K562 (cell line): ENCODE data around the gene MYOM1. TPM values are rescaled to one million over a fixed set of nuclear protein-coding genes. Genes with fewer than 3 reads are reported as not detected.

Experiments
- ATAC-seq: fragments of 200-7000 bp; cut with Tn5 transposase; 3 replicates; pipeline ENCODE4 v1.9.1; 2020; ENCODE audit warnings: moderate library complexity
- BruUV-seq: library from RNA; stranded (reverse); fragments of 400-500 nt; replicated peaks from 2 replicates; lab custom pipeline; 2021; lab: Mats Ljungman, UMichigan
- CTCF ChIA-PET: fragments of 300-600 bp; formaldehyde crosslinking; extraction: SDS; loops from one replicate; lab custom pipeline; 2021; ENCODE audit warnings: low intra/inter-chr PET ratio; lab: Yijun Ruan, JAX
- POLR2A ChIA-PET: fragments of 300-600, 350-650 bp; sonication (Branson Sonifier 250); formaldehyde crosslinking; extraction: SDS; loops from one replicate; lab custom pipeline; 2021; ENCODE audit warnings: antibody characterized with exemption, inconsistent platforms; lab: Yijun Ruan, JAX
- DNase-seq, 4 experiments: peaks; one replicate each; pipeline versions ENCODE4 v3.0.0 to v3.0.0-alpha.2; 2011 to 2018; ENCODE audit warnings: low spot score in 3 of 4, mixed read lengths in 3 of 4; ENCODE audit errors: extremely low read depth in 1 of 4
- FAIRE-seq: peaks from 2 replicates; lab custom pipeline; 2011; peaks lifted over from hg19 to GRCh38; lab: Jason Lieb, UNC
- H2AFZ ChIP-seq: 2 replicates; pipeline ENCODE4 v1.6.0; 2011; ENCODE audit warnings: low read depth, low read length, control low read depth, inconsistent platforms
- H3K27ac ChIP-seq: fragments of 200-600 bp; 3 replicates; pipeline ENCODE4 v1.8.0; 2011; ENCODE audit warnings: low read depth, mild to moderate bottlenecking, control low read depth, inconsistent platforms, low read length, moderate library complexity, mixed read lengths; ENCODE audit errors: extremely low read depth
- H3K27me3 ChIP-seq, 2 experiments: fragments of 300-600 bp in 1 of 2; 2 replicates in 1 of 2; 3 replicates in 1 of 2; pipeline versions ENCODE4 v1.6.0 to v1.8.0; 2011; ENCODE audit warnings: inconsistent platforms in 2 of 2, low read length in 2 of 2, mild to moderate bottlenecking in 1 of 2, mixed read lengths in 1 of 2, moderate library complexity in 1 of 2; ENCODE audit not compliant: control insufficient read depth in 2 of 2, insufficient read depth in 2 of 2
- H3K36me3 ChIP-seq: fragments of 300-600 bp; 3 replicates; pipeline ENCODE4 v1.8.0; 2011; ENCODE audit warnings: mild to moderate bottlenecking, low read length, inconsistent platforms; ENCODE audit not compliant: control insufficient read depth, insufficient read depth
- H3K4me1 ChIP-seq, 2 experiments: fragments of 200-600 bp in 1 of 2; replicated peaks in 1 of 2; 2 replicates in 1 of 2; 3 replicates in 1 of 2; pipeline versions ENCODE4 v1.5.1 to v1.8.0; 2011; ENCODE audit warnings: inconsistent platforms in 2 of 2, low read length in 2 of 2, mild to moderate bottlenecking in 1 of 2, mixed read lengths in 1 of 2, moderate library complexity in 1 of 2; ENCODE audit not compliant: control insufficient read depth in 2 of 2, insufficient read depth in 2 of 2
- H3K4me2 ChIP-seq: 2 replicates; pipeline ENCODE4 v1.6.1; 2011; ENCODE audit warnings: low read length, control low read depth, inconsistent platforms, mixed read lengths; ENCODE audit not compliant: insufficient read depth
- H3K4me3 ChIP-seq: fragments of 200-600 bp; sonication (generic), shearing (Covaris generic); 2 replicates; pipeline ENCODE4 v1.5.1; 2016; ENCODE audit warnings: control low read depth, inconsistent platforms
- H3K79me2 ChIP-seq: fragments of 200-600 bp; 3 replicates; pipeline ENCODE4 v1.8.0; 2011; ENCODE audit warnings: low read length, inconsistent platforms; ENCODE audit not compliant: control insufficient read depth, insufficient read depth
- H3K9ac ChIP-seq, 2 experiments: 2 replicates each; pipeline versions ENCODE4 v1.6.0 to v1.6.1; 2011; ENCODE audit warnings: low read depth in 2 of 2, low read length in 2 of 2, control low read depth in 1 of 2, inconsistent platforms in 1 of 2, mild to moderate bottlenecking in 1 of 2, mixed read lengths in 1 of 2; ENCODE audit not compliant: insufficient read depth in 1 of 2
- H3K9me1 ChIP-seq: one replicate; pipeline ENCODE4 v1.6.0; 2011; ENCODE audit warnings: inconsistent platforms, mild to moderate bottlenecking, low read length, moderate library complexity; ENCODE audit not compliant: control insufficient read depth, insufficient read depth
- H3K9me3 ChIP-seq: replicated peaks from 2 replicates; pipeline ENCODE4 v1.5.1; 2011; ENCODE audit warnings: low read depth, low read length, inconsistent platforms; ENCODE audit not compliant: control insufficient read depth, insufficient read depth
- H4K20me1 ChIP-seq: replicated peaks from 2 replicates; pipeline ENCODE4 v1.6.1; 2011; ENCODE audit warnings: low read length, inconsistent platforms, mixed read lengths; ENCODE audit not compliant: control insufficient read depth, insufficient read depth
- BRD4 ChIP-seq: fragments of 200-600 bp; sonication (generic); IDR thresholded peaks from 2 replicates; pipeline ENCODE4 v1.6.1; 2017; ENCODE audit warnings: inconsistent platforms
- BRF1 ChIP-seq: IDR thresholded peaks from 3 replicates; pipeline ENCODE4 v1.6.1; 2011; ENCODE audit warnings: borderline replicate concordance, mild to moderate bottlenecking; ENCODE audit not compliant: insufficient read length; ENCODE audit errors: extremely low read depth
- CEBPB ChIP-seq: fragments of 450-650 bp; IDR thresholded peaks from 2 replicates; pipeline ENCODE4 v1.6.1; 2016; ENCODE audit warnings: missing genetic modification characterization, missing compliant biosample characterization
- KAT7 ChIP-seq: sonication (generic); formaldehyde crosslinking; IDR thresholded peaks from 2 replicates; pipeline ENCODE4 v1.8.0; 2022; ENCODE audit warnings: missing genetic modification reagents, mild to moderate bottlenecking, borderline replicate concordance
- MCM5 ChIP-seq: fragments of 450-650 bp; IDR thresholded peaks from 2 replicates; pipeline ENCODE4 v1.6.1; 2016; ENCODE audit warnings: low read depth
- PHB2 ChIP-seq: fragments of 450-650 bp; IDR thresholded peaks from 2 replicates; pipeline ENCODE4 v1.6.1; 2017; ENCODE audit warnings: low read depth
- POLR2AphosphoS5 ChIP-seq: IDR thresholded peaks from 2 replicates; pipeline ENCODE4 v1.6.1; 2011; ENCODE audit warnings: mild to moderate bottlenecking, low read depth, low read length, moderate library complexity; ENCODE audit not compliant: control insufficient read depth, insufficient read depth
- TFAP4 ChIP-seq: sonication (generic); formaldehyde crosslinking; IDR thresholded peaks from 2 replicates; pipeline ENCODE4 v1.8.0; 2022; ENCODE audit warnings: missing genetic modification reagents, mild to moderate bottlenecking, moderate library complexity, borderline replicate concordance
- YY1 ChIP-seq, 3 experiments: IDR thresholded peaks; 2 replicates each; pipeline ENCODE4 v1.6.1; 2011; ENCODE audit warnings: low read length in 2 of 3, mild to moderate bottlenecking in 2 of 3, moderate library complexity in 2 of 3, borderline replicate concordance in 1 of 3, control low read depth in 1 of 3, low read depth in 1 of 3; ENCODE audit not compliant: insufficient read depth in 3 of 3, insufficient replicate concordance in 2 of 3, control insufficient read depth in 1 of 3, insufficient read length in 1 of 3; ENCODE audit errors: extremely low read depth in 1 of 3
- ZFPM2 ChIP-seq: fragments of 250-450 bp; sonication (Bioruptor Pico); IDR thresholded peaks from 2 replicates; pipeline ENCODE4 v1.5.1; 2022; ENCODE audit warnings: mild to moderate bottlenecking
- ZNF717 ChIP-seq: fragments of 250-450 bp; sonication (Bioruptor Pico); IDR thresholded peaks from 2 replicates; pipeline ENCODE4 v1.5.0; 2021
- WGBS: fragments of 100-300 bp; shearing (Covaris generic); methylation state at CpG from one replicate; pipeline ENCODE4 v1.1.6; 2016; ENCODE audit warnings: low coverage, mixed read lengths; ENCODE audit not compliant: insufficient coverage; ENCODE audit errors: missing lambda C conversion rate; 5-methylcytosine and 5-hydroxymethylcytosine counted together
- in situ Hi-C: fragments of 300-500 bp; cut with MboI; formaldehyde crosslinking; loops from 4 replicates; pipeline ENCODE4 v1.15.0; 2018; ENCODE audit warnings: inconsistent platforms, mixed read lengths
- intact Hi-C: fragments of 100-400 bp; cut with micrococcal nuclease; formaldehyde crosslinking; loops from 2 replicates; pipeline ENCODE4 v1.14.2; 2022
- polyA plus RNA-seq, 8 experiments: library from polyadenylated mRNA; depleted of rRNA in 4 of 8; stranded (reverse) in 5 of 8; unstranded in 3 of 8; fragments of >200 nt; fragmentation: Nextera tagmentation in 2 of 8; fragmentation: Illumina TruSeq in 1 of 8; extraction: Ambion mirVana in 2 of 8; extraction: Trizol in 1 of 8; gene quantifications; 2 replicates each; pipeline versions ENCODE4 v1.2.1 to v1.2.3, GENCODE V29; 2011 to 2014; ENCODE audit warnings: inconsistent platforms in 1 of 8, missing spikeins in 1 of 8
- total RNA-seq, 7 experiments: library from RNA; depleted of rRNA in 6 of 7; stranded (reverse); fragments of >200 nt in 6 of 7; fragmentation: Illumina TruSeq in 2 of 7; extraction: Trizol in 2 of 7; gene quantifications; 2 replicates each; pipeline versions ENCODE4 v1.2.1 to v1.2.3, GENCODE V29; 2011 to 2021; ENCODE audit warnings: low replicate concordance in 1 of 7

The MYOM1 gene
- total and polyA plus RNA-seq, 9 of the 15 experiments (the other 6 are each of a cell fraction or from before 2014, with no cell fraction given), result 0.01 to 0.62 (median 0.25) TPM

- TF ChIP-seq PHB2 (no peak), BRF1 (no peak), MCM5 (no peak), ZNF717 (no peak), ZFPM2 (no peak)
- Histone ChIP-seq H3K4me1 (peaks cover 20 to 55% of the 10 kb centered on the region in 2 experiments), H3K9me1 (peaks cover 11% of the 10 kb centered on the region), H3K79me2 (peaks cover 100% of the 10 kb centered on the region), H3K27ac (no peak overlapping the region; the same call in 2 of the 3 replicates), H2AFZ (no peak overlapping the region), H3K27me3 (no peaks in the 10 kb centered on the region), H3K4me2 (no peak overlapping the region), H3K36me3 (peaks cover 28% of the 10 kb centered on the region), H3K4me3 (no peak overlapping the region), H4K20me1 (peaks cover 54% of the 10 kb centered on the region), H3K9ac (no peak overlapping the region), H3K9me3 (no peaks in the 10 kb centered on the region)
- in situ Hi-C loops (no loop called here), intact Hi-C loops (no loop called here)
- BruUV-seq, result no TSS peak
- no peak for ATAC-seq
- no peak for FAIRE-seq
- DNase-seq, result no peak
- ChIA-PET CTCF (no interaction called here), POLR2A (no interaction called here)
Observed at GRCh38 chr18:3268306-3268705, 48.5 kb upstream of the MYOM1 start.

- WGBS, result 41% methylated on average over 7 of the region's 7 CpGs
- H3K36me3 ChIP-seq, result peaks cover 14% of the 10 kb centered on the region
- no peak overlapping the region for H3K4me3 ChIP-seq
- no peaks in the 10 kb centered on the region for H3K9me3 ChIP-seq
- H3K9me1 ChIP-seq, result peaks cover 11% of the 10 kb centered on the region
- H3K79me2 ChIP-seq, result peaks cover 97% of the 10 kb centered on the region
- CTCF ChIA-PET, result no interaction called here
- H3K4me2 ChIP-seq, result peak overlapping the region; percentile 48
- intact Hi-C loops, result no loop called here
- POLR2A ChIA-PET, result interaction anchor here (0.7 to 3.3 kb wide), 3 partner anchors 11 to 187 kb away, joined by 3 to 16 read pairs (median 4); no protein-coding TSS in a partner anchor
- no peak overlapping the region for H2AFZ ChIP-seq
- TF ChIP-seq KAT7 (CRISPR knock-in tag) (no peak), CEBPB (peak; percentile 40; the same call in 1 of the 2 replicates), TFAP4 (CRISPR knock-in tag) (0 out of 2 replicates have a peak, but pooled peaks have one; percentile 11), BRD4 (no peak), POLR2AphosphoS5 (peak; percentile 28; the same call in 1 of the 2 replicates), YY1 (IDR thresholded peaks at IDR 0.05; ENCODE audit: borderline replicate concordance in 1 of 3, control insufficient read depth in 1 of 3, extremely low read depth in 1 of 3, insufficient read depth in 3 of 3, insufficient read length in 1 of 3, insufficient replicate concordance in 2 of 3, low read depth in 1 of 3, low read length in 2 of 3) (peak in 1 of 3 experiments; percentile 85)
- TF ChIP-seq, all 486 proteins: peak for 4
- FAIRE-seq (no peak), DNase-seq (peak in 1 of 4 experiments; percentile 23), ATAC-seq (no peak)
- peaks cover 23 to 55% of the 10 kb centered on the region in 2 experiments for H3K4me1 ChIP-seq
- peak overlapping the region; percentile 0; the same call in 1 of the 3 replicates for H3K27ac ChIP-seq
- in situ Hi-C loops, result no loop called here
- BruUV-seq, result no TSS peak
- H3K27me3 ChIP-seq, result no peaks in the 10 kb centered on the region
- peaks cover 64% of the 10 kb centered on the region for H4K20me1 ChIP-seq
- H3K9ac ChIP-seq, result peak overlapping the region; percentile 3 to 83; a peak in 3 of 4 replicates
Observed at GRCh38 chr18:3266062-3266608, 46.4 kb upstream of the MYOM1 start.
